DOHH2 (cell line): ENCODE data around the gene LILRB4.
"Not testable (repeated sequence)": the region's sequence is repeated elsewhere in the genome, so short reads cannot be mapped to it uniquely, and the experiment has no call there.

Experiments used
- EZH2phosphoT487 ChIP-seq: fragments of 200-600 bp; sonication (generic); IDR thresholded peaks from 2 replicates; pipeline ENCODE4 v1.6.1; 2017; ENCODE audit warnings: borderline replicate concordance, mild to moderate bottlenecking, antibody characterized with exemption, low read length, moderate library complexity, mixed read lengths
- TF ChIP-seq, protein P1 (sequence below): fragments of 200-600 bp; sonication (generic); IDR thresholded peaks from one replicate; pipeline ENCODE4 v1.5.1; 2014; ENCODE audit warnings: antibody characterized with exemption, mild to moderate bottlenecking, low read depth, low read length; ENCODE audit not compliant: poor library complexity, severe bottlenecking

DNA sequence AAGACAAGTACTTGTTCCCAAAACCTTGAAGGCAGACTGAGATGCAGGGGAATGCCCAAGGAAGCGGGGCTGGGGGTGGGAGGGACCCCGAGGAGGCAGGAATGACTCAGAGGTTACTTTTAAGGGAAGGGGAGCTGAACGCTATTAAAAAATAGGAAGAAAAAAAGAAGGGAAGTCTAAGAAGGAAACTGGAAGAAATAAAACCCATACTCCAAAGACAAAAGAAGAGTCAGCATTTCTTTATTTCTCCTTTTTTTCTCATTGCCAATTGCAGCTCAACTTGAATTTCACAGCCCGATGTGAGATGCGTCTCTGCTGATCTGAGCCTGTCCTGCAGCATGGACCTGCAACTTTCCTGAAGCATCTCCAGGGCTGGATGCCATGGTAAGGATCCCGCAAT, 19.2 kb upstream of the LILRB4 start:
- TF ChIP-seq, protein P1, sequence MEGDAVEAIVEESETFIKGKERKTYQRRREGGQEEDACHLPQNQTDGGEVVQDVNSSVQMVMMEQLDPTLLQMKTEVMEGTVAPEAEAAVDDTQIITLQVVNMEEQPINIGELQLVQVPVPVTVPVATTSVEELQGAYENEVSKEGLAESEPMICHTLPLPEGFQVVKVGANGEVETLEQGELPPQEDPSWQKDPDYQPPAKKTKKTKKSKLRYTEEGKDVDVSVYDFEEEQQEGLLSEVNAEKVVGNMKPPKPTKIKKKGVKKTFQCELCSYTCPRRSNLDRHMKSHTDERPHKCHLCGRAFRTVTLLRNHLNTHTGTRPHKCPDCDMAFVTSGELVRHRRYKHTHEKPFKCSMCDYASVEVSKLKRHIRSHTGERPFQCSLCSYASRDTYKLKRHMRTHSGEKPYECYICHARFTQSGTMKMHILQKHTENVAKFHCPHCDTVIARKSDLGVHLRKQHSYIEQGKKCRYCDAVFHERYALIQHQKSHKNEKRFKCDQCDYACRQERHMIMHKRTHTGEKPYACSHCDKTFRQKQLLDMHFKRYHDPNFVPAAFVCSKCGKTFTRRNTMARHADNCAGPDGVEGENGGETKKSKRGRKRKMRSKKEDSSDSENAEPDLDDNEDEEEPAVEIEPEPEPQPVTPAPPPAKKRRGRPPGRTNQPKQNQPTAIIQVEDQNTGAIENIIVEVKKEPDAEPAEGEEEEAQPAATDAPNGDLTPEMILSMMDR: not testable (repeated sequence)
- not testable (repeated sequence) for TF ChIP-seq EZH2phosphoT487
